CD4-positive, alpha-beta T cell (primary cell): ENCODE measurements around the gene VWA3B. TPM values are rescaled to one million over a fixed set of nuclear protein-coding genes. Genes with fewer than 3 reads are reported as not detected.
"Not testable (repeated sequence)": the region's sequence is repeated elsewhere in the genome, so short reads cannot be mapped to it uniquely, and the experiment has no call there.

ENCODE experiments used
- ATAC-seq: fragments of 200-7000 bp; cut with Tn5 transposase; one replicate; pipeline ENCODE4 v1.10.0; 2022; ENCODE audit warnings: mild to moderate bottlenecking; ENCODE audit not compliant: poor library complexity
- CTCF ChIA-PET: fragments of 350-600 bp; sonication (Branson Sonifier 250); formaldehyde crosslinking; loops from one replicate; lab custom pipeline; 2021; ENCODE audit warnings: antibody characterized with exemption, inconsistent platforms; lab: Charles Lee
- POLR2A ChIA-PET: fragments of 350-600 bp; sonication (Branson Sonifier 250); formaldehyde crosslinking; loops from one replicate; lab custom pipeline; 2021; ENCODE audit warnings: antibody characterized with exemption, inconsistent platforms; lab: Charles Lee
- DNase-seq, 14 experiments: peaks; one replicate each; pipeline ENCODE4 v3.0.0-alpha.2; 2013 to 2020; ENCODE audit warnings: mixed read lengths in 2 of 14
- H3K27ac ChIP-seq, 2 donors: one replicate each; pipeline versions ENCODE4 v1.5.1 to v1.7.0; 2013; ENCODE audit warnings: low read length in 2 of 2, low read depth in 1 of 2, mild to moderate bottlenecking in 1 of 2
- H3K27me3 ChIP-seq, 2 experiments: 1 replicate in 1 of 2; 2 replicates in 1 of 2; pipeline versions ENCODE4 v1.6.1 to v1.7.0; 2013; ENCODE audit warnings: low read length in 2 of 2, control low read depth in 1 of 2, mild to moderate bottlenecking in 1 of 2, moderate library complexity in 1 of 2; ENCODE audit not compliant: insufficient read depth in 2 of 2, control insufficient read depth in 1 of 2
- H3K36me3 ChIP-seq: one replicate; pipeline ENCODE4 v1.6.1; 2013; ENCODE audit warnings: low read length, control low read depth; ENCODE audit not compliant: insufficient read depth
- H3K4me1 ChIP-seq: one replicate; pipeline ENCODE4 v1.6.1; 2013; ENCODE audit warnings: low read length, control low read depth; ENCODE audit not compliant: insufficient read depth
- H3K4me3 ChIP-seq: one replicate; pipeline ENCODE4 v1.5.1; 2013; ENCODE audit warnings: mild to moderate bottlenecking, low read length, moderate library complexity
- H3K9me3 ChIP-seq, 2 experiments: 1 replicate in 1 of 2; 2 replicates in 1 of 2; pipeline versions ENCODE4 v1.6.1 to v1.7.0; 2013; ENCODE audit warnings: low read length in 2 of 2, mild to moderate bottlenecking in 2 of 2, control low read depth in 1 of 2, moderate library complexity in 1 of 2; ENCODE audit not compliant: control insufficient read depth in 1 of 2, insufficient read depth in 1 of 2
- H3K27ac Mint-ChIP-seq: one replicate; pipeline ENCODE4 v1.8.0; 2020; ENCODE audit warnings: mixed read lengths
- H3K27me3 Mint-ChIP-seq: one replicate; pipeline ENCODE4 v1.8.0; 2021; ENCODE audit warnings: mixed read lengths
- H3K36me3 Mint-ChIP-seq: one replicate; pipeline ENCODE4 v1.8.0; 2021; ENCODE audit warnings: low read depth, mixed read lengths
- H3K4me1 Mint-ChIP-seq: one replicate; pipeline ENCODE4 v1.8.0; 2021; ENCODE audit warnings: low read depth, mixed read lengths
- H3K4me3 Mint-ChIP-seq: one replicate; pipeline ENCODE4 v1.8.0; 2020; ENCODE audit warnings: mild to moderate bottlenecking, mixed read lengths
- H3K9me3 Mint-ChIP-seq: one replicate; pipeline ENCODE4 v1.8.0; 2020; ENCODE audit warnings: mixed read lengths
- intact Hi-C, 2 experiments: fragments of 100-400 bp; cut with DNase I in 1 of 2; cut with micrococcal nuclease in 1 of 2; formaldehyde crosslinking; loops; one replicate each; pipeline versions ENCODE4 v1.15.1 to v1.9.0; 2023 to 2025; cut with DNase I, micrococcal nuclease
- total RNA-seq, 174 experiments: library from RNA in 2 of 174; stranded (reverse) in 2 of 174; gene quantifications; one replicate each; pipeline ENCODE4 v1.2.3 and lab custom pipeline; 2021 to 2026
- TF ChIP-seq, protein P1 (sequence below): fragments of 200-600 bp; IDR thresholded peaks from one replicate; pipeline ENCODE4 v1.8.0; 2022; ENCODE audit warnings: antibody characterized with exemption, mild to moderate bottlenecking

VWA3B gene
- total RNA-seq, 2 experiments from 2014 or later = not detected

DNA sequence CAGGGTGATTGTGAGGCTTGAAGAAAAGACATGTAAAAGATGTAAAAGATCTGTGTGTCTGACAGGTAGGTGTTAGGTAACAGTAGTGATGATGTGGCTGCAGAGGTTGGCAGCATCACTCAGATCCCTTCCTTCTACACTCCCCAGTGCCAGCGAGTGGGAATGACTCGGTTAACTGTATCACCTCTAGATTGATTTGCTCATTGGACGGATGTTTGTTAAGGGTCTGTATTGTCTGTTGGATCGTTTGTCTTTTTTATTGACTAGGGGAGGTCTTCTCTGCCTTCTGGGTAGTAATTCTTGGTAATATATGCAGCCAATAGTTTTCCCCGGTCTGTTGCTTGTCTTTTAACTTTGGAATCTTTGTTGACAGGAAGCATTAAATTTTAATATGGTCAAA is 214.5 kb downstream of the VWA3B start:
- Mint-ChIP-seq H3K4me3 (no peak overlapping the region), H3K9me3 (no peaks in the 10 kb centered on the region), H3K36me3 (no peaks in the 10 kb centered on the region), H3K4me1 (no peaks in the 10 kb centered on the region), H3K27ac (no peak overlapping the region), H3K27me3 (peaks cover 44% of the 10 kb centered on the region)
- CTCF ChIA-PET = no interaction called here
- H3K36me3 ChIP-seq = no peaks in the 10 kb centered on the region
- no peak for DNase-seq
- TF ChIP-seq, protein P1, sequence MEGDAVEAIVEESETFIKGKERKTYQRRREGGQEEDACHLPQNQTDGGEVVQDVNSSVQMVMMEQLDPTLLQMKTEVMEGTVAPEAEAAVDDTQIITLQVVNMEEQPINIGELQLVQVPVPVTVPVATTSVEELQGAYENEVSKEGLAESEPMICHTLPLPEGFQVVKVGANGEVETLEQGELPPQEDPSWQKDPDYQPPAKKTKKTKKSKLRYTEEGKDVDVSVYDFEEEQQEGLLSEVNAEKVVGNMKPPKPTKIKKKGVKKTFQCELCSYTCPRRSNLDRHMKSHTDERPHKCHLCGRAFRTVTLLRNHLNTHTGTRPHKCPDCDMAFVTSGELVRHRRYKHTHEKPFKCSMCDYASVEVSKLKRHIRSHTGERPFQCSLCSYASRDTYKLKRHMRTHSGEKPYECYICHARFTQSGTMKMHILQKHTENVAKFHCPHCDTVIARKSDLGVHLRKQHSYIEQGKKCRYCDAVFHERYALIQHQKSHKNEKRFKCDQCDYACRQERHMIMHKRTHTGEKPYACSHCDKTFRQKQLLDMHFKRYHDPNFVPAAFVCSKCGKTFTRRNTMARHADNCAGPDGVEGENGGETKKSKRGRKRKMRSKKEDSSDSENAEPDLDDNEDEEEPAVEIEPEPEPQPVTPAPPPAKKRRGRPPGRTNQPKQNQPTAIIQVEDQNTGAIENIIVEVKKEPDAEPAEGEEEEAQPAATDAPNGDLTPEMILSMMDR = no peak
- peaks cover 0 to 4% of the 10 kb centered on the region in 2 experiments for H3K9me3 ChIP-seq
- H3K4me1 ChIP-seq = no peaks in the 10 kb centered on the region
- H3K27me3 ChIP-seq = peaks cover 0 to 7% of the 10 kb centered on the region in 2 experiments
- POLR2A ChIA-PET = no interaction called here
- H3K27ac ChIP-seq = no peak overlapping the region
- no peak for ATAC-seq
- intact Hi-C loops = no loop called here
- no peak overlapping the region for H3K4me3 ChIP-seq

DNA sequence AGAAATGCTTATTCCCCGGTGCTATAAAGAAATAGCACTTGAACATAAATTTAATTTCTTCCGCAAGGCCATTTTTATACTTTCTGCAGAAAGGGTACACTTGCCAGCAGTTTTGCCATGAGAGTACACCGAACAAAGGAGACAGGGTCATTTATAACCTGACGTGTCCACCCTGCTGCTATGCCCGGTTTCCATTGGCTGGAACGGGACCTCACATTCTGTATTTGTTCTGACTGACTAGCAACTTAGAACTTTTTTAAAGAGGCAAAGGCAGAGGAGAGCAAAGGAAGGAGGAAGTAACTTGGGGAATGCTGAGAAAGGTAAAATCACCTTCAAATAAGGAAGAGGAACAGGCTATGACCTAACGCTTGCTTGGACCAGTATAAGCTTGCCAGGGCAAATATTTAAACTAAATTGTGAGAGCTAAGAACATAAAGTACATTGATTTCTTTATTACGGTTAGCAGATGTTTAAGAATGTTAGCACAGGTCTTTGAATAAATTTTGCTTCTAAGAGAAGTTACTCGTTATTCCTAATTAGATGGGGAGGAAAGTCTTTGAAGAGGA is 220.2 kb downstream of the VWA3B start:
- H3K27ac Mint-ChIP-seq, H3K4me1 ChIP-seq, H3K27ac ChIP-seq, H3K4me3 Mint-ChIP-seq, H3K9me3 ChIP-seq, ATAC-seq, POLR2A ChIA-PET, H3K4me1 Mint-ChIP-seq, H3K4me3 ChIP-seq, DNase-seq, H3K36me3 Mint-ChIP-seq, H3K9me3 Mint-ChIP-seq, H3K36me3 ChIP-seq, CTCF ChIA-PET, intact Hi-C loops: not testable (repeated sequence)
- peaks cover 75% of the 10 kb centered on the region for H3K27me3 Mint-ChIP-seq
- peaks cover 6 to 13% of the 10 kb centered on the region in 2 experiments for H3K27me3 ChIP-seq

DNA sequence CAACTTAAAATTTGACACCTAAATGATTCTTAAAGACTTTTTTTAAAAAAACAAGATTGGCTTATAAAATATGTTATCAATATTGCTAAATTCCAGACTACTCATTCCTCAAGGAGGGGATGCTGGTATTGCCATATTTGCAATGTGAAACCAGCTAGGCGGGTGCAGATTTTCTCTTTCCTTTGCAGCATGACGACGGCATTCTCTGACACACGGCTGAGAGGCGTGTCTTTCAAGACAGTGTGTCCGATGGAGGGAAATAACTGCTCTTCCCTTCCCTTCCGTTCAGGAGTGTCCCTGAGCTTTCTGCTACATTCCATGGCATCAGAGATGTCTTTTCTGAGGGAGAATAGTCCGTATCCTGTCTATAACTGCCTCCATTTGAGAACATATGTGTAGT is 221.1 kb downstream of the VWA3B start:
- ATAC-seq (no peak), DNase-seq (no peak)
- Mint-ChIP-seq H3K9me3 (no peaks in the 10 kb centered on the region), H3K27me3 (peaks cover 74% of the 10 kb centered on the region), H3K27ac (no peak overlapping the region), H3K4me3 (no peak overlapping the region), H3K4me1 (no peaks in the 10 kb centered on the region), H3K36me3 (no peaks in the 10 kb centered on the region)
- Histone ChIP-seq H3K4me1 (no peaks in the 10 kb centered on the region), H3K27me3 (peaks cover 6 to 13% of the 10 kb centered on the region in 2 experiments), H3K4me3 (no peak overlapping the region), H3K36me3 (no peaks in the 10 kb centered on the region), H3K9me3 (peaks cover 0 to 8% of the 10 kb centered on the region in 2 experiments), H3K27ac (no peak overlapping the region)
- CTCF ChIA-PET = no interaction called here
- TF ChIP-seq, protein P1 = no peak
- intact Hi-C loops = no loop called here
- POLR2A ChIA-PET = no interaction called here

DNA sequence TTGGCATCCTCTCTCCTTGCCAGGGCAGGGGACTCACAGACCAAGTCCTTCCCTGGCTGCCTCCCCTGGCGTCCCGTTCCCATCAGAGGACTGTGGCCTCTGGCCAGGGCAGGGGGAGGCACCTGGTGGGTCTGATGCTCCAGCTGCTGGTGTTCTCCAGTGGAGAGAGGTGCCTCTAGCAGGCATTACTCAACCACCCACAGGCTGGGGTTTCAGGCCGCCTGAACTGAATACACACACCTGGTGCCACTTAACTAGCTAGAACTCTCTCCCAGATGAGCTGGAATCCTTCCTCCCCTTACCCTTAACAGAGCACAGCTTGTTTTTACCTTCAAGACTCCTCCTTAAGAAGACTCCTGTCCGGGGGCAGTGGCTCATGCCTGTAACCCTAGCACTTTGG is 221.6 kb downstream of the VWA3B start:
- Histone ChIP-seq H3K9me3 (peaks cover 0 to 8% of the 10 kb centered on the region in 2 experiments), H3K4me3 (no peak overlapping the region), H3K36me3 (no peaks in the 10 kb centered on the region), H3K27ac (no peak overlapping the region), H3K4me1 (no peaks in the 10 kb centered on the region), H3K27me3 (peaks cover 6 to 13% of the 10 kb centered on the region in 2 experiments)
- no peaks in the 10 kb centered on the region for H3K9me3 Mint-ChIP-seq
- no peaks in the 10 kb centered on the region for H3K4me1 Mint-ChIP-seq
- DNase-seq (no peak), ATAC-seq (no peak)
- H3K27me3 Mint-ChIP-seq = peaks cover 74% of the 10 kb centered on the region
- no peaks in the 10 kb centered on the region for H3K36me3 Mint-ChIP-seq
- no peak overlapping the region for H3K4me3 Mint-ChIP-seq
- CTCF ChIA-PET = no interaction called here
- no peak overlapping the region for H3K27ac Mint-ChIP-seq
- TF ChIP-seq, protein P1 = no peak
- intact Hi-C loops = no loop called here
- POLR2A ChIA-PET = no interaction called here
